ENCODE data around the gene SLC7A8. TPM values are rescaled to one million over a fixed set of nuclear protein-coding genes. Genes with fewer than 3 reads are reported as not detected.

SLC7A8 gene
- total RNA-seq, 2 experiments from 2014 or later: 4.0 to 11.4 TPM

GRCh38 chr14:23093526-23093925 is 89.9 kb downstream of the SLC7A8 start:
- Histone ChIP-seq H3K27ac (ENCODE audit: low read depth, low read length, poor library complexity, severe bottlenecking) (no peak overlapping the region), H3K4me3 (ENCODE audit: low read depth, low read length, poor library complexity, severe bottlenecking) (peak overlapping the region; percentile 92), H3K4me1 (ENCODE audit: insufficient read depth, low read length, poor library complexity, severe bottlenecking) (peaks cover 23% of the 10 kb centered on the region), H4K20me1 (ENCODE audit: insufficient read depth, low read length) (peaks cover 21% of the 10 kb centered on the region), H3K4me2 (ENCODE audit: low read length) (peak overlapping the region; percentile 94), H3K9me2 (ENCODE audit: insufficient read depth, low read length) (no peaks in the 10 kb centered on the region), H3K36me3 (ENCODE audit: insufficient read depth, low read length) (peaks cover 68% of the 10 kb centered on the region), H3K79me2 (ENCODE audit: insufficient read depth, low read depth, low read length) (peaks cover 56% of the 10 kb centered on the region), H2AFZ (ENCODE audit: low read length) (no peak overlapping the region), H3K9me3 (ENCODE audit: low read length) (no peaks in the 10 kb centered on the region)
- ChIA-PET POLR2A (interaction anchor here (1.3 to 1.4 kb wide), 2 partner anchors 22 to 83 kb away, joined by 5 to 11 read pairs; no protein-coding TSS in a partner anchor), CTCF (ENCODE audit: unreplicated experiment) (interaction anchor here (1.0 kb wide), 1 partner anchor 15 kb away, joined by 3 read pairs; no protein-coding TSS in a partner anchor)
- no peak for DNase-seq (ENCODE audit: low spot score)
- BruUV-seq (replicated peaks): no TSS peak
- no peak for TF ChIP-seq EZH2phosphoT487 (IDR thresholded peaks at IDR 0.05; ENCODE audit: borderline replicate concordance, low read depth, low read length)
- TF ChIP-seq, protein P1, sequence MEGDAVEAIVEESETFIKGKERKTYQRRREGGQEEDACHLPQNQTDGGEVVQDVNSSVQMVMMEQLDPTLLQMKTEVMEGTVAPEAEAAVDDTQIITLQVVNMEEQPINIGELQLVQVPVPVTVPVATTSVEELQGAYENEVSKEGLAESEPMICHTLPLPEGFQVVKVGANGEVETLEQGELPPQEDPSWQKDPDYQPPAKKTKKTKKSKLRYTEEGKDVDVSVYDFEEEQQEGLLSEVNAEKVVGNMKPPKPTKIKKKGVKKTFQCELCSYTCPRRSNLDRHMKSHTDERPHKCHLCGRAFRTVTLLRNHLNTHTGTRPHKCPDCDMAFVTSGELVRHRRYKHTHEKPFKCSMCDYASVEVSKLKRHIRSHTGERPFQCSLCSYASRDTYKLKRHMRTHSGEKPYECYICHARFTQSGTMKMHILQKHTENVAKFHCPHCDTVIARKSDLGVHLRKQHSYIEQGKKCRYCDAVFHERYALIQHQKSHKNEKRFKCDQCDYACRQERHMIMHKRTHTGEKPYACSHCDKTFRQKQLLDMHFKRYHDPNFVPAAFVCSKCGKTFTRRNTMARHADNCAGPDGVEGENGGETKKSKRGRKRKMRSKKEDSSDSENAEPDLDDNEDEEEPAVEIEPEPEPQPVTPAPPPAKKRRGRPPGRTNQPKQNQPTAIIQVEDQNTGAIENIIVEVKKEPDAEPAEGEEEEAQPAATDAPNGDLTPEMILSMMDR (conservative IDR thresholded peaks at IDR 0.05; ENCODE audit: low read length): no peak
- intact Hi-C loops (cut with micrococcal nuclease; ENCODE audit: unreplicated experiment): no loop called here

DNA sequence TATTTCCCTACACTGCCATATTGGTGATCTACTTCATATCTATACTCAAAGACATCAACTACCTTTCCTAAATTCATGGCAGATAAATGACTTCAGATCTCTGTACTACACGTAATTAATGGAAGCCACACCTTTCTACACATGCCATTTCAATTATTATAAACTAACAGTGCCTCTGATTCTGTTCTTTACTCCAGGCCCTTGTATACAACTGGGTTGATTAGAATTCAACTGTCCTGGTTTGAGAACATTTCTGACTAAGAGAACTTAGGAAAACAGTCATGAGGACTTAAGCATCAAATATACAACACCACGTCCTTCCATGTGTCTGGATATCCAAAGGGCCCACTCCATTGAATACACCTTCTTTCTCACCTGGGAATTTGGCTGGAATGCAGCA is 90.4 kb downstream of the SLC7A8 start:
- H3K9me3 ChIP-seq (ENCODE audit: low read length): no peaks in the 10 kb centered on the region
- H4K20me1 ChIP-seq (ENCODE audit: insufficient read depth, low read length): peaks cover 19% of the 10 kb centered on the region
- H3K9me2 ChIP-seq (ENCODE audit: insufficient read depth, low read length): no peaks in the 10 kb centered on the region
- TF ChIP-seq EZH2phosphoT487 (IDR thresholded peaks at IDR 0.05; ENCODE audit: borderline replicate concordance, low read depth, low read length): no peak
- TF ChIP-seq, protein P1 (conservative IDR thresholded peaks at IDR 0.05; ENCODE audit: low read length): no peak
- DNase-seq (ENCODE audit: low spot score): no peak
- no peak overlapping the region for H2AFZ ChIP-seq (ENCODE audit: low read length)
- ChIA-PET POLR2A (interaction anchor here (0.8 to 1.7 kb wide), 4 partner anchors 12 to 26 kb away, joined by 4 to 8 read pairs (median 4); partner anchors contain the start of gene CEBPE), CTCF (ENCODE audit: unreplicated experiment) (no interaction called here)
- BruUV-seq (replicated peaks): no TSS peak
- intact Hi-C loops (cut with micrococcal nuclease; ENCODE audit: unreplicated experiment): no loop called here
- no peak overlapping the region for H3K27ac ChIP-seq (ENCODE audit: low read depth, low read length, poor library complexity, severe bottlenecking)
- H3K79me2 ChIP-seq (ENCODE audit: insufficient read depth, low read depth, low read length): peaks cover 56% of the 10 kb centered on the region
- peaks cover 68% of the 10 kb centered on the region for H3K36me3 ChIP-seq (ENCODE audit: insufficient read depth, low read length)
- H3K4me3 ChIP-seq (ENCODE audit: low read depth, low read length, poor library complexity, severe bottlenecking): peak overlapping the region; percentile 92
- peak overlapping the region; percentile 94 for H3K4me2 ChIP-seq (ENCODE audit: low read length)
- H3K4me1 ChIP-seq (ENCODE audit: insufficient read depth, low read length, poor library complexity, severe bottlenecking): peaks cover 23% of the 10 kb centered on the region
